ENCODE results near the gene KRTAP4-8. TPM values are rescaled to one million over a fixed set of nuclear protein-coding genes. Genes with fewer than 3 reads are reported as not detected.
"Not testable (repeated sequence)": the region's sequence is repeated elsewhere in the genome, so short reads cannot be mapped to it uniquely, and the experiment has no call there.

Gene KRTAP4-8
- total RNA-seq, 2 experiments from 2014 or later = not detected

GRCh38 chr17:41065829-41066624 is 31.9 kb downstream of the KRTAP4-8 start, which contains the start of gene KRTAP2-4:
KRTAP2-4 (minus strand) TSS chr17:41065879; CDS start chr17:41065845, 34 bp downstream.
- Mint-ChIP-seq H3K27ac (no peak within 1 kb of the TSS), H3K9me3 (no peaks in the 10 kb centered on the region), H3K27me3 (peaks cover 11% of the 10 kb centered on the region), H3K4me3 (no peak within 1 kb of the TSS), H3K36me3 (ENCODE audit: low read depth) (no peaks in the 10 kb centered on the region), H3K4me1 (no peaks in the 10 kb centered on the region)
- ChIA-PET CTCF (no interaction called here), POLR2A (no interaction called here)
- no peak for DNase-seq

GRCh38 chr17:41065016-41065689 is 32.8 kb downstream of the KRTAP4-8 start:
- H3K9me3 Mint-ChIP-seq; H3K4me1 Mint-ChIP-seq; H3K27ac Mint-ChIP-seq; POLR2A ChIA-PET; H3K36me3 Mint-ChIP-seq (ENCODE audit: low read depth); H3K4me3 Mint-ChIP-seq; DNase-seq: not testable (repeated sequence)
- CTCF ChIA-PET = interaction anchor here (0.6 kb wide), 1 partner anchor 123 kb away, joined by 4 read pairs; no protein-coding TSS in a partner anchor
- peaks cover 18% of the 10 kb centered on the region for H3K27me3 Mint-ChIP-seq

GRCh38 chr17:41064301-41064700 is 33.6 kb downstream of the KRTAP4-8 start:
- Mint-ChIP-seq H3K36me3 (ENCODE audit: low read depth) (no peaks in the 10 kb centered on the region), H3K27me3 (peaks cover 24% of the 10 kb centered on the region), H3K27ac (no peak overlapping the region), H3K9me3 (no peaks in the 10 kb centered on the region), H3K4me1 (no peaks in the 10 kb centered on the region), H3K4me3 (no peak overlapping the region)
- ChIA-PET POLR2A (no interaction called here), CTCF (interaction anchor here (0.6 kb wide), 1 partner anchor 124 kb away, joined by 4 read pairs; no protein-coding TSS in a partner anchor)
- DNase-seq = no peak

GRCh38 chr17:41063449-41063848 is 34.5 kb downstream of the KRTAP4-8 start:
- DNase-seq = no peak
- H3K4me3 Mint-ChIP-seq = no peak overlapping the region
- ChIA-PET POLR2A (no interaction called here), CTCF (interaction anchor here (0.9 kb wide), 1 partner anchor 259 kb away, joined by 3 read pairs; no protein-coding TSS in a partner anchor)
- no peaks in the 10 kb centered on the region for H3K4me1 Mint-ChIP-seq
- no peaks in the 10 kb centered on the region for H3K9me3 Mint-ChIP-seq
- H3K27me3 Mint-ChIP-seq = peaks cover 29% of the 10 kb centered on the region
- H3K27ac Mint-ChIP-seq = no peak overlapping the region
- no peaks in the 10 kb centered on the region for H3K36me3 Mint-ChIP-seq (ENCODE audit: low read depth)

GRCh38 chr17:41061964-41062363 is 36.0 kb downstream of the KRTAP4-8 start:
- peaks cover 36% of the 10 kb centered on the region for H3K27me3 Mint-ChIP-seq
- H3K36me3 Mint-ChIP-seq (ENCODE audit: low read depth) = no peaks in the 10 kb centered on the region
- ChIA-PET POLR2A (no interaction called here), CTCF (no interaction called here)
- no peaks in the 10 kb centered on the region for H3K9me3 Mint-ChIP-seq
- H3K27ac Mint-ChIP-seq = no peak overlapping the region
- no peaks in the 10 kb centered on the region for H3K4me1 Mint-ChIP-seq
- no peak overlapping the region for H3K4me3 Mint-ChIP-seq
- no peak for DNase-seq

GRCh38 chr17:41060052-41060604 is 37.8 kb downstream of the KRTAP4-8 start, which contains the start of gene KRTAP2-3:
KRTAP2-3 (minus strand) TSS chr17:41060114; CDS start chr17:41060050, 64 bp downstream.
- POLR2A ChIA-PET = no interaction called here
- no peak for DNase-seq
- Mint-ChIP-seq H3K27me3 (peaks cover 36% of the 10 kb centered on the region), H3K4me1 (no peaks in the 10 kb centered on the region), H3K27ac (no peak within 1 kb of the TSS), H3K4me3 (no peak within 1 kb of the TSS), H3K36me3 (ENCODE audit: low read depth) (no peaks in the 10 kb centered on the region), H3K9me3 (no peaks in the 10 kb centered on the region)
- CTCF ChIA-PET = no interaction called here

- POLR2A ChIA-PET; H3K27ac Mint-ChIP-seq; H3K9me3 Mint-ChIP-seq; H3K4me3 Mint-ChIP-seq; H3K4me1 Mint-ChIP-seq; H3K36me3 Mint-ChIP-seq (ENCODE audit: low read depth); DNase-seq; CTCF ChIA-PET: not testable (repeated sequence)
- H3K27me3 Mint-ChIP-seq = peaks cover 36% of the 10 kb centered on the region
Observed at GRCh38 chr17:41059276-41060051, 38.5 kb downstream of the KRTAP4-8 start.

GRCh38 chr17:41058741-41059140 is 39.2 kb downstream of the KRTAP4-8 start:
- POLR2A ChIA-PET = no interaction called here
- Mint-ChIP-seq H3K9me3 (no peaks in the 10 kb centered on the region), H3K4me1 (no peaks in the 10 kb centered on the region), H3K27me3 (peaks cover 36% of the 10 kb centered on the region), H3K36me3 (ENCODE audit: low read depth) (no peaks in the 10 kb centered on the region), H3K4me3 (no peak overlapping the region), H3K27ac (no peak overlapping the region)
- CTCF ChIA-PET = no interaction called here
- no peak for DNase-seq

- H3K27ac Mint-ChIP-seq = no peak overlapping the region
- H3K36me3 Mint-ChIP-seq (ENCODE audit: low read depth) = no peaks in the 10 kb centered on the region
- DNase-seq = no peak
- no peak overlapping the region for H3K4me3 Mint-ChIP-seq
- H3K4me1 Mint-ChIP-seq = no peaks in the 10 kb centered on the region
- peaks cover 38% of the 10 kb centered on the region for H3K27me3 Mint-ChIP-seq
- ChIA-PET POLR2A (no interaction called here), CTCF (no interaction called here)
- H3K9me3 Mint-ChIP-seq = no peaks in the 10 kb centered on the region
Observed at GRCh38 chr17:41057547-41057946, 40.4 kb downstream of the KRTAP4-8 start.

GRCh38 chr17:41055130-41055529 is 42.8 kb downstream of the KRTAP4-8 start, which contains the start of gene KRTAP2-2:
KRTAP2-2 (minus strand) TSS chr17:41055230; CDS start chr17:41055211, 19 bp downstream.
- CTCF ChIA-PET; H3K9me3 Mint-ChIP-seq; H3K27ac Mint-ChIP-seq; DNase-seq; H3K4me3 Mint-ChIP-seq; POLR2A ChIA-PET; H3K36me3 Mint-ChIP-seq (ENCODE audit: low read depth); H3K4me1 Mint-ChIP-seq: not testable (repeated sequence)
- H3K27me3 Mint-ChIP-seq = peaks cover 30% of the 10 kb centered on the region

GRCh38 chr17:41054556-41054955 is 43.4 kb downstream of the KRTAP4-8 start:
- POLR2A ChIA-PET; H3K9me3 Mint-ChIP-seq; H3K36me3 Mint-ChIP-seq (ENCODE audit: low read depth); H3K4me1 Mint-ChIP-seq; CTCF ChIA-PET; H3K27ac Mint-ChIP-seq; H3K4me3 Mint-ChIP-seq; DNase-seq: not testable (repeated sequence)
- peaks cover 27% of the 10 kb centered on the region for H3K27me3 Mint-ChIP-seq

GRCh38 chr17:41054025-41054424 is 43.9 kb downstream of the KRTAP4-8 start:
- Mint-ChIP-seq H3K36me3 (ENCODE audit: low read depth) (no peaks in the 10 kb centered on the region), H3K9me3 (no peaks in the 10 kb centered on the region), H3K4me1 (no peaks in the 10 kb centered on the region), H3K27ac (no peak overlapping the region), H3K4me3 (no peak overlapping the region), H3K27me3 (peaks cover 23% of the 10 kb centered on the region)
- ChIA-PET CTCF (no interaction called here), POLR2A (no interaction called here)
- no peak for DNase-seq

- H3K27ac Mint-ChIP-seq = no peak overlapping the region
- no peaks in the 10 kb centered on the region for H3K4me1 Mint-ChIP-seq
- H3K9me3 Mint-ChIP-seq = no peaks in the 10 kb centered on the region
- POLR2A ChIA-PET = no interaction called here
- no peak overlapping the region for H3K4me3 Mint-ChIP-seq
- DNase-seq = no peak
- no peaks in the 10 kb centered on the region for H3K36me3 Mint-ChIP-seq (ENCODE audit: low read depth)
- H3K27me3 Mint-ChIP-seq = peaks cover 21% of the 10 kb centered on the region
- CTCF ChIA-PET = no interaction called here
Observed at GRCh38 chr17:41052566-41052965, 45.4 kb downstream of the KRTAP4-8 start.
